ENCODE results near the gene ATIC.

The ATIC gene

GRCh38 chr2:215363461-215364156 lies 51.8 kb downstream of the ATIC start:
- Histone ChIP-seq H3K9me3 (ENCODE audit: control insufficient read depth, insufficient read depth, low read depth, low read length) (no peaks in the 10 kb centered on the region), H3K4me1 (ENCODE audit: control insufficient read depth, insufficient read depth, low read length) (no peaks in the 10 kb centered on the region), H3K4me3 (ENCODE audit: low read depth, low read length) (no peak overlapping the region), H3K36me3 (ENCODE audit: control insufficient read depth in 2 of 2, insufficient read depth in 1 of 2, low read length in 2 of 2) (peaks cover 41 to 85% of the 10 kb centered on the region in 2 experiments), H3K27ac (ENCODE audit: extremely low read depth, low read depth, low read length) (no peak overlapping the region)
- ChIA-PET CTCF (interaction anchor here (0.6 to 0.9 kb wide), 2 partner anchors 19 to 29 kb away, joined by 3 read pairs; no protein-coding TSS in a partner anchor), POLR2A (no interaction called here)
- TF ChIP-seq ZNF404 (tag by site-specific recombination; IDR thresholded peaks at IDR 0.05) (no peak), ZNF561 (tag by site-specific recombination; IDR thresholded peaks at IDR 0.05; ENCODE audit: borderline replicate concordance) (no peak), TCF7L2 (IDR thresholded peaks at IDR 0.05; ENCODE audit: borderline replicate concordance, low read depth, low read length) (no peak), ZFP3 (tag by site-specific recombination; IDR thresholded peaks at IDR 0.05; ENCODE audit: low read depth) (no peak), ZBTB48 (tag by site-specific recombination; IDR thresholded peaks at IDR 0.05) (no peak)

DNA sequence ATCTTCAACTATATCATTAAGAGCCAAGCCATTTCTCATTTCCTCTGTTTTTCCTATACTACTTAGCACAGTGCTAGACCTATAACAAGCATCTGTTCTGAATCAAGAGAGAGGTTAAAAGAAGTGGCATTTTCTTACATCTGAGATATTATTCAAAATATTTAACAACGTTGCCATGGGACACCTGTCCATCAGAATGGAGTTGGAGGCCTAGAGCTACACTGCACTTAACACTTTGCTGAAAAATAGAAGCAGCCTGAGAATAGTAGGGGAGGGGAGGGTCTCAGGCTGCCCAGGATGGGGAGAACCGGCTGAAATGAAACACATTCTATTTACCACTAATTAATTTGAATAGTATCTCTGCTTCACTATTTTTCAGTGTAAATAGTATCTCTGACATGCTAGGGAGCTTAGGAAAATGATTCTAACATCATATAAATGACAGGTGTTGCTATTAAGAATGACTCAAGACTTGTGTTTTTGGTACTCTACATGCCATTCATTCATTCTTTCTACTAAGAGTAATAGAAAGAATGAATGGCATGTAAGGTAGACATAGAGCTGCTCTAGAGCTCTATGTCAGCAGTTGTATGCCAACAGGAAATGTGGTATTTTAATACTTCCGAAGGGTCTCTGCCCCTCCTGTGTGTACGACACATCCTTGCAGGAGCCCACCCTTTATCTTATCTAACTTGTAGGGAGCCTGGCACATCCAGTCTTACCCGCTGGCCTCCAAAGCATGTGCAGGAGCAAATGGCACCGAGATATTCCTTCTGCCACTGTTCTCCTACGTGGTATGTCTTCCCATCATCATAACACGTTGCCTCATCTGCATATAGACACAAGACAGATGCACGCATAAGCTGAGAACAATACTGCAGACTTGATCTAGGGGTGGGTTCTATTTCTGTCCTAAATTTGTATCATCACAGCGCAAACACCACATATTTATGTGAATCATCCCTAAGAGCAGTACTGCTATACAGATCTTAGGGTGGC lies 52.6 kb downstream of the ATIC start:
- TF ChIP-seq, protein P1, sequence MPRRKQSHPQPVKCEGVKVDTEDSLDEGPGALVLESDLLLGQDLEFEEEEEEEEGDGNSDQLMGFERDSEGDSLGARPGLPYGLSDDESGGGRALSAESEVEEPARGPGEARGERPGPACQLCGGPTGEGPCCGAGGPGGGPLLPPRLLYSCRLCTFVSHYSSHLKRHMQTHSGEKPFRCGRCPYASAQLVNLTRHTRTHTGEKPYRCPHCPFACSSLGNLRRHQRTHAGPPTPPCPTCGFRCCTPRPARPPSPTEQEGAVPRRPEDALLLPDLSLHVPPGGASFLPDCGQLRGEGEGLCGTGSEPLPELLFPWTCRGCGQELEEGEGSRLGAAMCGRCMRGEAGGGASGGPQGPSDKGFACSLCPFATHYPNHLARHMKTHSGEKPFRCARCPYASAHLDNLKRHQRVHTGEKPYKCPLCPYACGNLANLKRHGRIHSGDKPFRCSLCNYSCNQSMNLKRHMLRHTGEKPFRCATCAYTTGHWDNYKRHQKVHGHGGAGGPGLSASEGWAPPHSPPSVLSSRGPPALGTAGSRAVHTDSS (tag by site-specific recombination; IDR thresholded peaks at IDR 0.05), result no peak
- TF ChIP-seq ZNF704 (tag by site-specific recombination; IDR thresholded peaks at IDR 0.05), result no peak
- no peak for TF ChIP-seq ZNF514 (tag by site-specific recombination; IDR thresholded peaks at IDR 0.05)
- no peak for TF ChIP-seq ZNF792 (tag by site-specific recombination; IDR thresholded peaks at IDR 0.05)
- TF ChIP-seq ZNF19 (tag by site-specific recombination; IDR thresholded peaks at IDR 0.05; ENCODE audit: low read depth), result no peak
- no peak for TF ChIP-seq ZNF548 (tag by site-specific recombination; IDR thresholded peaks at IDR 0.05)
- no peak for TF ChIP-seq ZNF274 (IDR thresholded peaks at IDR 0.05; ENCODE audit: low read length)
- TF ChIP-seq ZNF274 (tag by site-specific recombination; IDR thresholded peaks at IDR 0.05; ENCODE audit: borderline replicate concordance), result no peak
- TF ChIP-seq, protein P2, sequence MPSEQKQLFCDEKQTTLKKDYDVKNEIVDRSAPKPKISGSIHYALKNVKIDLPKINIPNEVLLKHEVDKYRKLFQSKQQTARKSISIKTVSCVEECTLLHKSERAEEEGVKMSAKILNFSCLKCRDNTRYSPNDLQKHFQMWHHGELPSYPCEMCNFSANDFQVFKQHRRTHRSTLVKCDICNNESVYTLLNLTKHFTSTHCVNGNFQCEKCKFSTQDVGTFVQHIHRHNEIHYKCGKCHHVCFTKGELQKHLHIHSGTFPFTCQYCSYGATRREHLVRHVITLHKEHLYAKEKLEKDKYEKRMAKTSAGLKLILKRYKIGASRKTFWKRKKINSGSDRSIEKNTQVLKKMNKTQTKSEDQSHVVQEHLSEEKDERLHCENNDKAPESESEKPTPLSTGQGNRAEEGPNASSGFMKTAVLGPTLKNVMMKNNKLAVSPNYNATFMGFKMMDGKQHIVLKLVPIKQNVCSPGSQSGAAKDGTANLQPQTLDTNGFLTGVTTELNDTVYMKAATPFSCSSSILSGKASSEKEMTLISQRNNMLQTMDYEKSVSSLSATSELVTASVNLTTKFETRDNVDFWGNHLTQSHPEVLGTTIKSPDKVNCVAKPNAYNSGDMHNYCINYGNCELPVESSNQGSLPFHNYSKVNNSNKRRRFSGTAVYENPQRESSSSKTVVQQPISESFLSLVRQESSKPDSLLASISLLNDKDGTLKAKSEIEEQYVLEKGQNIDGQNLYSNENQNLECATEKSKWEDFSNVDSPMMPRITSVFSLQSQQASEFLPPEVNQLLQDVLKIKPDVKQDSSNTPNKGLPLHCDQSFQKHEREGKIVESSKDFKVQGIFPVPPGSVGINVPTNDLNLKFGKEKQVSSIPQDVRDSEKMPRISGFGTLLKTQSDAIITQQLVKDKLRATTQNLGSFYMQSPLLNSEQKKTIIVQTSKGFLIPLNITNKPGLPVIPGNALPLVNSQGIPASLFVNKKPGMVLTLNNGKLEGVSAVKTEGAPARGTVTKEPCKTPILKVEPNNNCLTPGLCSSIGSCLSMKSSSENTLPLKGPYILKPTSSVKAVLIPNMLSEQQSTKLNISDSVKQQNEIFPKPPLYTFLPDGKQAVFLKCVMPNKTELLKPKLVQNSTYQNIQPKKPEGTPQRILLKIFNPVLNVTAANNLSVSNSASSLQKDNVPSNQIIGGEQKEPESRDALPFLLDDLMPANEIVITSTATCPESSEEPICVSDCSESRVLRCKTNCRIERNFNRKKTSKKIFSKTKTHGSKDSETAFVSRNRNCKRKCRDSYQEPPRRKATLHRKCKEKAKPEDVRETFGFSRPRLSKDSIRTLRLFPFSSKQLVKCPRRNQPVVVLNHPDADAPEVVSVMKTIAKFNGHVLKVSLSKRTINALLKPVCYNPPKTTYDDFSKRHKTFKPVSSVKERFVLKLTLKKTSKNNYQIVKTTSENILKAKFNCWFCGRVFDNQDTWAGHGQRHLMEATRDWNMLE (tag by site-specific recombination; conservative IDR thresholded peaks at IDR 0.05; ENCODE audit: low read depth), result no peak
- TF ChIP-seq ZNF366 (tag by site-specific recombination; conservative IDR thresholded peaks at IDR 0.05), result no peak
- H3K9me3 ChIP-seq (ENCODE audit: control insufficient read depth, insufficient read depth, low read depth, low read length), result no peaks in the 10 kb centered on the region
- H3K36me3 ChIP-seq (ENCODE audit: control insufficient read depth in 2 of 2, insufficient read depth in 1 of 2, low read length in 2 of 2), result peaks cover 39 to 87% of the 10 kb centered on the region in 2 experiments
- no peaks in the 10 kb centered on the region for H3K4me1 ChIP-seq (ENCODE audit: control insufficient read depth, insufficient read depth, low read length)
- no peak overlapping the region for H3K4me3 ChIP-seq (ENCODE audit: low read depth, low read length)
- H3K27ac ChIP-seq (ENCODE audit: extremely low read depth, low read depth, low read length), result no peak overlapping the region
- CTCF ChIA-PET, result interaction anchor here (0.6 to 0.9 kb wide), 2 partner anchors 20 to 30 kb away, joined by 3 read pairs; no protein-coding TSS in a partner anchor
- POLR2A ChIA-PET, result no interaction called here
